ENCODE results near the gene PA2G4. TPM values are rescaled to one million over a fixed set of nuclear protein-coding genes. Genes with fewer than 3 reads are reported as not detected.

The PA2G4 gene
- total RNA-seq, 2 donors from 2014 or later: 128 to 161 TPM

GRCh38 chr12:56126732-56127239 lies 22.4 kb downstream of the PA2G4 start:
- Histone ChIP-seq H3K36me3 (ENCODE audit: control insufficient read depth, insufficient read depth, low read length) (peaks cover 20% of the 10 kb centered on the region), H3K4me3 (ENCODE audit: low read length) (peak overlapping the region; percentile 94), H3K9me3 (ENCODE audit: control insufficient read depth, low read length) (peaks cover 9% of the 10 kb centered on the region), H3K27me3 (ENCODE audit: control insufficient read depth, insufficient read depth, low read length, poor library complexity, severe bottlenecking) (no peaks in the 10 kb centered on the region), H3K9ac (ENCODE audit: extremely low read depth, low read length, poor library complexity, severe bottlenecking) (peak overlapping the region; percentile 60), H3K4me1 (ENCODE audit: control insufficient read depth, insufficient read depth, low read length) (peaks cover 5% of the 10 kb centered on the region), H3K27ac (ENCODE audit: low read depth, low read length) (peak overlapping the region; percentile 16)
- no peak for DNase-seq
- TF ChIP-seq CTCF (conservative IDR thresholded peaks at IDR 0.05): no peak
- Mint-ChIP-seq H3K27me3 (ENCODE audit: insufficient read depth) (no peaks in the 10 kb centered on the region), H3K4me3 (peak overlapping the region; percentile 89), H3K9me3 (no peaks in the 10 kb centered on the region), H3K27ac (peak overlapping the region; percentile 98), H3K36me3 (ENCODE audit: low read depth) (peaks cover 20% of the 10 kb centered on the region), H3K4me1 (peaks cover 32% of the 10 kb centered on the region)
- 83 to 86% methylated on average over 1 to 3 of the region's 3 CpGs for WGBS, 2 experiments (ENCODE audit: insufficient coverage in 1 of 2, insufficient read length in 1 of 2)

- H3K27me3 ChIP-seq (ENCODE audit: control insufficient read depth, insufficient read depth, low read length, poor library complexity, severe bottlenecking): no peaks in the 10 kb centered on the region
- 1% methylated on average over 4 of the region's 8 CpGs; no CpG with 5 or more reads in 1 of the 2 experiments for WGBS, 2 experiments (ENCODE audit: insufficient coverage in 1 of 2, insufficient read length in 1 of 2)
- peaks cover 27% of the 10 kb centered on the region for H3K36me3 Mint-ChIP-seq (ENCODE audit: low read depth)
- peak overlapping the region; percentile 60 for H3K9ac ChIP-seq (ENCODE audit: extremely low read depth, low read length, poor library complexity, severe bottlenecking)
- H3K4me1 Mint-ChIP-seq: peaks cover 32% of the 10 kb centered on the region
- no peak for DNase-seq
- H3K4me1 ChIP-seq (ENCODE audit: control insufficient read depth, insufficient read depth, low read length): peaks cover 5% of the 10 kb centered on the region
- H3K27ac ChIP-seq (ENCODE audit: low read depth, low read length): peak overlapping the region; percentile 16
- H3K9me3 ChIP-seq (ENCODE audit: control insufficient read depth, low read length): peaks cover 9% of the 10 kb centered on the region
- H3K4me3 ChIP-seq (ENCODE audit: low read length): peak overlapping the region; percentile 94
- H3K27ac Mint-ChIP-seq: peak overlapping the region; percentile 98
- no peaks in the 10 kb centered on the region for H3K9me3 Mint-ChIP-seq
- H3K36me3 ChIP-seq (ENCODE audit: control insufficient read depth, insufficient read depth, low read length): peaks cover 24% of the 10 kb centered on the region
- no peak for TF ChIP-seq CTCF (conservative IDR thresholded peaks at IDR 0.05)
- H3K27me3 Mint-ChIP-seq (ENCODE audit: insufficient read depth): no peaks in the 10 kb centered on the region
- H3K4me3 Mint-ChIP-seq: peak overlapping the region; percentile 89
These were observed 23.1 kb downstream of the PA2G4 start for GRCh38 chr12:56127485-56127887.

GRCh38 chr12:56127888-56128669 lies 23.7 kb downstream of the PA2G4 start, which contains the start of gene ESYT1:
ESYT1 (plus strand) TSS chr12:56128267; CDS start chr12:56128320, 53 bp downstream.
- H3K27me3 ChIP-seq (ENCODE audit: control insufficient read depth, insufficient read depth, low read length, poor library complexity, severe bottlenecking): no peaks in the 10 kb centered on the region
- peaks cover 32% of the 10 kb centered on the region for H3K4me1 Mint-ChIP-seq
- H3K36me3 Mint-ChIP-seq (ENCODE audit: low read depth): peaks cover 30% of the 10 kb centered on the region
- peaks cover 9% of the 10 kb centered on the region for H3K9me3 ChIP-seq (ENCODE audit: control insufficient read depth, low read length)
- no peaks in the 10 kb centered on the region for H3K27me3 Mint-ChIP-seq (ENCODE audit: insufficient read depth)
- H3K4me3 Mint-ChIP-seq: peak within 1 kb of the TSS; percentile 89
- peak within 1 kb of the TSS; percentile 98 for H3K27ac Mint-ChIP-seq
- H3K4me1 ChIP-seq (ENCODE audit: control insufficient read depth, insufficient read depth, low read length): peaks cover 5% of the 10 kb centered on the region
- peak within 1 kb of the TSS; percentile 85 for H3K27ac ChIP-seq (ENCODE audit: low read depth, low read length)
- peak; percentile 100 for DNase-seq
- H3K36me3 ChIP-seq (ENCODE audit: control insufficient read depth, insufficient read depth, low read length): peaks cover 28% of the 10 kb centered on the region
- TF ChIP-seq CTCF (conservative IDR thresholded peaks at IDR 0.05): no peak
- no peaks in the 10 kb centered on the region for H3K9me3 Mint-ChIP-seq
- WGBS, 2 experiments (ENCODE audit: insufficient coverage in 1 of 2, insufficient read length in 1 of 2): 0% methylated on average over 14 to 49 of the region's 49 CpGs
- H3K4me3 ChIP-seq (ENCODE audit: low read length): peak within 1 kb of the TSS; percentile 94
- H3K9ac ChIP-seq (ENCODE audit: extremely low read depth, low read length, poor library complexity, severe bottlenecking): peak within 1 kb of the TSS; percentile 78
